HG03108 (cell line): ENCODE results near the gene YLPM1.
"Not testable (repeated sequence)": the region's sequence is repeated elsewhere in the genome, so short reads cannot be mapped to it uniquely, and the experiment has no call there.

Experiments
- ATAC-seq: cut with Tn5 transposase; IDR thresholded peaks from one replicate; pipeline ENCODE4 v1.9.1; 2021; ENCODE audit warnings: moderate library complexity; ENCODE audit not compliant: unreplicated experiment

YLPM1 gene

DNA sequence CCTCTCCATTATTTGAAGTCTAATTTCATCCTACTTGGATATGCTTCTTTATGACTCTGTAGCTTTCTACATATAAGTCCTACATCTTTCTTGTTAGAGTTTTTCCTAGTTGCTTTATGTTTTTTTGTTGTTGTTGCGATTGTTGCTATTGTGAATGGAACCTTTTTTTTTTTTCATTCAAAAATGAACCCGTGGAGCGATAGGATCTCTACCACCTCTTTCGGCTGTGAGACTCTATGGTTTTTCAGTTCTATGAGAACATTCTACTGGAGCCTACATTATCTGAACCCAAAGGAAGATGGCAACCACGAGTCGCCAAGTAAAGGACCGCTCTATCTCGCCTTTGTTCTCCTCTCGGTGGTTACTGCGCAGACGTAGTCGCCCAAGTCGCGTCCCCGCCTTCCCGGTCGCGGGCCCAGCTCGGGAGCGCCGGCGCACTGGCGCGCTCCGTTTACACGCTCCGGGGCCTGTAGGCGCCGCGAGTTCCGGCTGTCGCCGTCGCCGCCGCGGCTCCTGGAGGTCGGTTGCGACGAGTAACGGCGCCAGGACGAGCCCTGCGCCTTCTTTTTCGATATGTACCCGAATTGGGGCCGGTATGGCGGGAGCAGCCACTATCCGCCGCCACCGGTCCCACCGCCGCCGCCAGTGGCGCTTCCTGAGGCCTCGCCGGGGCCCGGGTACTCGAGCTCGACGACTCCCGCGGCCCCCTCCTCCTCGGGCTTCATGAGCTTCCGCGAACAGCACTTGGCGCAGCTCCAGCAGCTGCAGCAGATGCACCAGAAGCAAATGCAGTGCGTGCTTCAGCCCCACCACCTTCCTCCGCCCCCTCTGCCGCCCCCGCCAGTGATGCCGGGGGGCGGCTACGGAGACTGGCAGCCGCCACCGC, at the start of gene YLPM1:
YLPM1 (plus strand) TSS at position 400 of the 886 bp plus-strand sequence; CDS start at position 574, 174 bp downstream.
- peak; percentile 92 for ATAC-seq

- no peak for ATAC-seq
Measured at GRCh38 chr14:74713395-74713735, 49.8 kb upstream of the YLPM1 start.

DNA sequence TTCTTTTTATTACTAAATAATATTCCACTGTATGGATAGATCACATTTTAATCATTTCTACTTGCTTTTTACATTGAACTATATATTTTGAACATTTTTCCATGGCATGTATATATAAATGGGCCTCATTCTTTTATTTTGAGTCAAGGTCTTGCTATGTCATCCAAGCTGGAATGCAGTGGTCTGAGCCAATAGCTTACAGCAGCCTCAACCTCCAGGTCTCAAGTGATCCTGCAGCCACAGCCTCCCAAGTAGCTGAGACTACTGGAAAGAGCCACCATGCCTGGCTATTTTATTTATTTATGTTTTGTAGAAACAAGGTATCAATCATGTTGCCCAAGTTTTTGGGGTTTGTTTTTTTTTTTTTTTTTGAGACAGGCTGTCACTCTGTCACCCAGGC, 42.6 kb upstream of the YLPM1 start:
- no peak for ATAC-seq

DNA sequence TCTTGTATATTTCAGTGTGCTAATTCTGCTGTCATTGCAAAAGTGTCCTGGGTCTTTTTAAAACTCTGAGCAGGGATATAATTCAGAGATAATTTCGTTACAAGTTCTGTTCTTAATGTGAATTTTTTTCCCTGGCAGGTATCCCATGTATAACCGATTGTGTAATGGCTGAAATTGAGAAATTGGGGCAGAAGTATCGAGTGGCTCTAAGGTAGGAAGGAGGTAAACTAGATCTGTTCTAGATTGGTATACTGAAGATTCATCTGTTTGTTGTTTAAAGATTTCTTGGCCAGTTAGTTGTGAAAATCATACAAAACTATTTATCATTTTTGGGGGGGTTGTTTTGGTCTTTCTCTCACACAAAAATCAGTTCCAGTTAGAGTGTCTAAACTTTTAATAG, 40.0 kb upstream of the YLPM1 start:
- no peak for ATAC-seq

GRCh38 chr14:74732387-74732786, 30.7 kb upstream of the YLPM1 start:
- ATAC-seq = no peak

DNA sequence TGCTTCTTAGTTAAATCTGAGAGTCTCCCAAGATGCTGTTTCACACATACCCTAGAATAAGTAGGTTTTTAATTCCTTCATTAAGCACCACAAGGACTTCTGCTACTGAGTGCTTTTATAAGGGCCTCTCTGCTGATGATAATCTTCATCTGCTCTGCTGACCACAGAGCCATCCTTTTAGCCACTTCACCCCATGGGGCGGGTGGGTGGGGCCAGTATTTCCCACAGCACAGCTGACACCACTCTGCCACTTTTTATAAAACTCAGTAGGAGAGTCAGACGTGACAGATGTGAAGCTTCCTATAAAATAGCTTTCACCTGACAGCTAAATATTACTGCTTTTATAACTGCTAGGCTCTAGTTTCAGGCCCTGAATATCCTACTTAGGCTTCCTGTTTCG, 29.9 kb upstream of the YLPM1 start:
- no peak for ATAC-seq

GRCh38 chr14:74735125-74735524, 28.0 kb upstream of the YLPM1 start:
- no peak for ATAC-seq

- no peak for ATAC-seq
Measured at GRCh38 chr14:74737753-74738325, 25.3 kb upstream of the YLPM1 start.

DNA sequence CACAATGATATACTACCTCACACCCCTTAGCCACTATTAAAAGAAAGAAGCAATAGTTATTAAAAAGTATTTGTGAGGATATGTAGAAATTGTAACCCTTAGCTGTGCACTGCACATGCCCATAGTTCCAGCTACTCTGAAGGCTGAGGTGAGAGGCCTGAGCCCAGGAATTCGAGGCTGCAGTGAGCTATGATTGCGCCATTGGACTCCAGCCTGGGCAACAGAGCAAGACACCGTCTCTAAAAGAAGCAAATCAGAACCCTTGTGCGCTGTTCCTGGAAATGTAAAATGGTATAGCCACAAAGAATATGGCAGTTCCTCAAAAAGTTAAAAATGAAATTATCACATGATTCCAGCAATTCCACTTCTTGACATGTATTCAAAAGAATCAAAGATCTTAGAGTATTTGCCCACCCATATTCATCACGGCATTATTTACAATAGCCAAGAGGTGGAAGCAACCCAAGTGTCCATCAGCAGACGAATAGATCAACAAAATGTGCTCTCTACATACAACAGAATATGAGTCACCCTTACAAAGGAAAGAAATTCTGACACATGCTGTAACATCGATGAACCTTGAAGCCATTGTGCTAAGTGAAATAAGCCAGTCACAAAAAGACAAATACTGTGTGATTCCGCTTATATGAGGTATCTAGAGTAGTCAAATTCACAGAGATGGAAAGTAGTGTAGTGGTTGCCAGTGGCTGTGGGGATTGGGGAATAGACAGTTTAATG, 23.7 kb upstream of the YLPM1 start:
- ATAC-seq = no peak

DNA sequence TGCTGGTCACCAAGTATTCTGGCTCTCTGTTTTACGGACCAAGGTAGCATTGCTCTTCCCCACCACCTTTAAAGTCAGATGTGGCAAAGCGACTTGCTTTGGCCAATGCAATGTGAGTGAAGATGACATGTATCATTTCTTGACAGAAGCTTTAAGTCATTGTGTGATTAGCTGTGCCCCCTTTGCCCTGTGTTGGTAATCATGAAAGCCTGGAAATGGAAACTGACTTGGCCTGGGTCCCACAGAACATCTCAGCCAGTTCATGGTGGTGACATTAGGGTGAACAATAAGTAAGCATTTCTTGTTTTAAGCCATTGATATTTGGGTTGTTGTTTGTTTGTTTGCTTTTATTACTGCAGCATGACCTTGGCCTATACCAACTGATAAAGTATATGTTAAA, 15.9 kb upstream of the YLPM1 start:
- no peak for ATAC-seq

GRCh38 chr14:74754157-74754556, 9.0 kb upstream of the YLPM1 start:
- ATAC-seq = no peak

GRCh38 chr14:74754899-74755298, 8.2 kb upstream of the YLPM1 start:
- no peak for ATAC-seq

DNA sequence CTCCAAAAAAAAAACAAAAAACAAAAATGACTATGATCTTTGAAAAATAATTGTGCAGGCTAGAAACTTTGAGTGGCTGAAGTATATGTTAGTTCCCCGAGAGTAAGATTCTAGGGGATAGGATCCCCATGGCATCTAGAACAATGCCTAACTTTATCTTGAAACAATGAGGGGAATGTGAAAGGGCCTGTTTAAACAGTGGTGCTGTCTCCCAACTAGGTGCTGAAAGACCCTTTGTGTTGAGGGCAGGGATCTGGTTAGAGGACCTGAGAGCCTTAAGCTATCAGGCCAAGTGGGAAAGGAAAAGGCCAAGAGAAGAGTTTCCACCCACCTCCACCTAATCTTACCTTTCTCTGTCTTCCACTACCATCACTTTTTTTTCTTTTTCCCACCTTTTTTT, 6.8 kb upstream of the YLPM1 start:
- ATAC-seq = no peak

DNA sequence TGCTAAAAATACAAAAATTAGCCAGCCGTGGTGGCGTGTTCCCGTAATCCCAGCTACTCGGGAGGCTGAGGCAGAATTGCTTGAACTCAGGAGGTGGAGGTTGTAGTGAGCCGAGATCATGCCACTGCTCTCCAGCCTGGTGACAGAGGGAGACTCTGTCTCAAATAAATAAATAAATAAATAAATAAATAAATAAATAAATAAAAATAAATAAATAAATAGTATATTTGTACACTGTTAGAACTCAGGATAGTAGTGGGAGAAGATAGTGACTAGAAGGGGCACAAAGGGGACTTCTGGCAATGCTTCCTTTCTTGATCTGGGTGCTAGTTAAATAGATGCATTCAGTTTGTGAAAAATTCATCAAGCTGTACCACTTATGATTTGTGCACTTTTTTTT, 4.6 kb upstream of the YLPM1 start:
- ATAC-seq = not testable (repeated sequence)

- ATAC-seq = no peak
Measured at GRCh38 chr14:74763803-74764531, 851 bp downstream of the YLPM1 start.

DNA sequence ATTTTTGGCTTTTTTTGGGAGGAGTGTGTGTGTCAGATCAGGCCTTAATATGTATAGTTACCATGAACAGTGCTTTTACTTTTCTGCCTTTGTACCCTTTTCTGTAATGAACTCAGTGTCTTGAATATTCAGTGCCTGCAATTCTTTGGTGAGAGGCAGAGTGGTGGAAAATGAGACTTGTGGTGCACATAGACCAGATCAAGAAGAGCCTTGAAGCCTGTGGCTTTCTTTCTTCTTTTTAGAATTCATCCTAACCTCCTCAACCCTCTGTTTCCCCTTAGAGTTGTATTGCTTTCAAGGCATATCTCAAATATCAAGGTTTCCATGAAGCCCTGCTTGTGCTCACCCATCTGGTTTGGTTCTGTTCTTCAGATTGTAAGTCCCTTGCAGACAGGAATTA, 2.6 kb downstream of the YLPM1 start:
- ATAC-seq = no peak

DNA sequence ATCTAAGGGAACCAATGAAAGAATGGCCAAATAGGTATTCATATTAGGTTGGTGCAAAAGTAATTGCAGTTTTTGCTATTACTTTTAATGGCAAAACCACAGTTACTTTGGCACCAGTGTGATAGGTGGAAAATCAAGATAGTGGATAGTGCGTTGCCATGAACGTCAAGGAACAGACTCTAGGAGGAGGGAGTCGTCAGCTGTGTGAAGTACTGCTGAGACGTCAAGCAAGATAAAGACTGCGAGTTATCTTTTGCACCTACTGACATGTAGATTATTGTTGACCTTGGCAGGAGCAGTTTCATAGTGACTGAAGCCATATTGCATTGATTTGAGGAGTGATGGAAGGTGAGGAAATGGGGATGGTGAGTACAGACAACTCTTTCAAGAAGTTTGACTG, 8.3 kb downstream of the YLPM1 start:
- ATAC-seq = no peak

DNA sequence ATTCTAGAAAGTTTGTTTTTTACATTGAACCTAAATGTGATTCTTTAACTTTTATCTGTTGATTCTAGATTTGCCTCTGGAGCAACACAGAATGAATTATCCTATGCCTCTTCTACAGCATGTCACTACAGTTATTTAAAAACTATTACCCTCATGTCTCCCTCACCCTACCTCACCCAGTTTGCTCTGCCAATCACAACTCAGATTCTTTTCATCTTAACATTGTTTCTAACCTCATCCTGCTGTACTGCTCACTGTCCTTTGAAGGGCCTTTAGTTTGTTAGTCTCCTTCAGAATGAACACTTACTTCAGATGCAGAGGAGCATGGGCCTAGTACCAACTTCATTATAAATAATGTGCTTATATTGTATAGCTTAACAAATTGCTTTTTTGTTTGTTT, 21.5 kb downstream of the YLPM1 start:
- no peak for ATAC-seq

DNA sequence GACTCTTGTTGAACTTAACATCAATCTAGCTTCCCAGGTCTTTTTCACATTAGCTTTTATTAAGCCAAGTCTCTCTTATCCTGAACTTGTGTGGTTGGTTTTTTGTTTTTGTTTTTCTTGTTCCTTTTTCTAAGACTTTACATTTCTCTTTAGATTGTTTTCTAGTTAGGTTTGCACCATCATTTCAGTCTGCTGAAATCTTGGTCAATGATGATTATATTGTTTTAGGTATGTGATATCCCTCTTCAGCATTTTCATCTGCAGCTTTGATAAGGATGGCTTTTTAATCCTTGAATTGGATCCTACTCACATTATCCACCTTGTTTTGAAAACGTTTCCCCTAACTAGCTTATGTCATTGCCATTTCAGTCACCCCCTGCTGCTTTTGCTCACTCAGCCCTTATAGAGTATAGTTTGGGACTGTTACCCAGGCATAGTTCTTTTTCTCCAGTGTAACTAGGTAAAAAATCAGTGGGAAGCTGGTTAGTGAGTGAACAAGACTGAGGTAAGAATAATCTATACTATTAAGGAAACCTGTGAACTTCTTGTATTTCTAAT, 22.0 kb downstream of the YLPM1 start:
- ATAC-seq = no peak

DNA sequence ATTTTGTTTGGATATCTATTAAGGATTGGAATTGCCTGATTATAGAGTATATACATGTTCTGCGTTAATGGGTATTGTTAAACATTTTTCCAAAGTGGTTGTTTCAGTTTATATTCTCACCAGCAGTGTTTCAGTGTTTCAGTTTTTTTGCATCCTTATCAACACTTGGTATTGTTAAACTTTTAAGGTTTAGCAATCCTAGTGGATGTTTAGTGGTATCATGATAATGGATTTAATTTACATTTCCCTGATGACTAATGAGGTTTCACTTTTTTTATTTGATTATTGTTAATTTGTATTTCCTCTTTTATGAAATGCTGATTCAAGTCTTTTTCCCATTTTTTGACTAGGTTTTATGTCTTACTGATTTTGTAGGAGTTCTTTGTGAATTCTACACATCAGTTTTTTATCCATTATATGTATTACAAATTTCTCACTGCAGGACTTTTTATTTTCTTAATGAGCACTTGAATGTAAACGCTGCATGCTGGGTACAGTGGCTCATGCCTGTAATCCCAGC, 23.7 kb downstream of the YLPM1 start:
- no peak for ATAC-seq
